Glutamatergic neuron (in vitro differentiated cells): Measurements from ENCODE around the gene CLCNKA. TPM values are rescaled to one million over a fixed set of nuclear protein-coding genes. Genes with fewer than 3 reads are reported as not detected.

Experiments
- DNase-seq: peaks from one replicate; pipeline ENCODE4 v3.0.0; 2022
- H3K27ac Mint-ChIP-seq: one replicate; pipeline ENCODE4 v1.8.0; 2020; ENCODE audit warnings: mild to moderate bottlenecking, mixed read lengths, inconsistent platforms; ENCODE audit not compliant: unreplicated experiment
- H3K27me3 Mint-ChIP-seq: one replicate; pipeline ENCODE4 v1.8.0; 2020; ENCODE audit warnings: mild to moderate bottlenecking, moderate library complexity, mixed read lengths, inconsistent platforms; ENCODE audit not compliant: unreplicated experiment
- H3K36me3 Mint-ChIP-seq: one replicate; pipeline ENCODE4 v1.8.0; 2020; ENCODE audit warnings: mild to moderate bottlenecking, mixed read lengths, inconsistent platforms; ENCODE audit not compliant: unreplicated experiment
- H3K4me1 Mint-ChIP-seq: one replicate; pipeline ENCODE4 v1.8.0; 2020; ENCODE audit warnings: mild to moderate bottlenecking, low read depth, mixed read lengths, inconsistent platforms; ENCODE audit not compliant: unreplicated experiment
- H3K4me3 Mint-ChIP-seq: one replicate; pipeline ENCODE4 v1.8.0; 2020; ENCODE audit warnings: mild to moderate bottlenecking, mixed read lengths, inconsistent platforms; ENCODE audit not compliant: unreplicated experiment
- H3K9me3 Mint-ChIP-seq: one replicate; pipeline ENCODE4 v1.8.0; 2020; ENCODE audit warnings: mild to moderate bottlenecking, moderate library complexity, mixed read lengths, inconsistent platforms; ENCODE audit not compliant: unreplicated experiment
- total RNA-seq: library from RNA; stranded (reverse); fragmentation: NEBNext Ultra II Directional; extraction: Animal tissue kit (Norgen Biotek cat#: 25700); gene quantifications from one replicate; pipeline ENCODE4 v1.2.1, GENCODE V29; 2021; ENCODE audit not compliant: unreplicated experiment
- TF ChIP-seq, protein P1 (sequence below): fragments of 200-600 bp; sonication (generic); IDR thresholded peaks from one replicate; pipeline ENCODE4 v1.5.0; 2021; ENCODE audit not compliant: partially characterized antibody, unreplicated experiment

Gene CLCNKA
- total RNA-seq, 1 donor from 2014 or later = 0.34 TPM

DNA sequence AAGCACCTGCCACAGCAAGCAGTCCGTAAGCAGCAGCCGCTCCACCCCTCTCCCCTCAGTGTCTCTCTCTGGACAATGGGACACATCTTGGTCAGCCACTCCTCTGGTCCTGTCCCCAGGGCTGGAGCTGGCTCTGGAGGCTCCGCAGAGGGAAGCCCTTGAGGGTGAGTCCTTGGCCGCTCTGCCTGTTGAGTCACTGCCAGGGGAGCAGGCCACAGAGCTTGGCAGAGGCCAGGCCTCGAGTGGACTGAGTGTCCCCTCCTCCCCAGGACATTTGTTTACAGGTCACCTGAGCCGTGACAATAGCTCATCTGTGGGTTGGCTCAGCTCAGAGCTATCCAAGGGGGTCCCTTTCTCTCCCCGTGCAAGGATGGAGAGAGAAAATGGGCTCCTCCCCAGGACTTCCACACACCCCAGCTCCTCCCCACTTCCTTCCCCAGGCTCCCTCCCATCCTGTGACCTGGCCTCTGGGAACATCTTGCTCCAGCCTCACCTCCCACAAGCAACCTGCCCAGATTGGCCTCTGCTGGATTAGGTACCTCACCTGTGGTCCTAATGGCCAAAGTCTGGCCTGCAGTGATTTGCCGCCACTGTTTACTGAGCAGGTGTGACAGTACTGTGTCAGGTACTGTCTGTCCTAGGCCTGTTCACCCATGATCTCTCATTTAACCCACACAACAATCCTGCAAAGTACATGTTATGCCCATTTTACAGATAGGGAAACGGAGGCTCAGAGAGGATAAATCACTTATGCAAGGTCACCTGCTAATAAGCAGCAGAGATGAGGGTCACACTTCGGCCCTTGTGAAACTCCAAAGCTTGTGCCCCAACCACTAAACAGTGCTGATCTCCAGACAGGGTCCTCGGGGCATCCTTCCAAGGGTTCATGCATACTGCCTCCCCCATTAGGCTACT lies 46.8 kb downstream of the CLCNKA start:
- Mint-ChIP-seq H3K27me3 (peaks cover 12% of the 10 kb centered on the region), H3K4me3 (no peak overlapping the region), H3K36me3 (no peaks in the 10 kb centered on the region), H3K4me1 (peaks cover 19% of the 10 kb centered on the region), H3K9me3 (peaks cover 7% of the 10 kb centered on the region), H3K27ac (no peak overlapping the region)
- no peak for DNase-seq
- TF ChIP-seq, protein P1, sequence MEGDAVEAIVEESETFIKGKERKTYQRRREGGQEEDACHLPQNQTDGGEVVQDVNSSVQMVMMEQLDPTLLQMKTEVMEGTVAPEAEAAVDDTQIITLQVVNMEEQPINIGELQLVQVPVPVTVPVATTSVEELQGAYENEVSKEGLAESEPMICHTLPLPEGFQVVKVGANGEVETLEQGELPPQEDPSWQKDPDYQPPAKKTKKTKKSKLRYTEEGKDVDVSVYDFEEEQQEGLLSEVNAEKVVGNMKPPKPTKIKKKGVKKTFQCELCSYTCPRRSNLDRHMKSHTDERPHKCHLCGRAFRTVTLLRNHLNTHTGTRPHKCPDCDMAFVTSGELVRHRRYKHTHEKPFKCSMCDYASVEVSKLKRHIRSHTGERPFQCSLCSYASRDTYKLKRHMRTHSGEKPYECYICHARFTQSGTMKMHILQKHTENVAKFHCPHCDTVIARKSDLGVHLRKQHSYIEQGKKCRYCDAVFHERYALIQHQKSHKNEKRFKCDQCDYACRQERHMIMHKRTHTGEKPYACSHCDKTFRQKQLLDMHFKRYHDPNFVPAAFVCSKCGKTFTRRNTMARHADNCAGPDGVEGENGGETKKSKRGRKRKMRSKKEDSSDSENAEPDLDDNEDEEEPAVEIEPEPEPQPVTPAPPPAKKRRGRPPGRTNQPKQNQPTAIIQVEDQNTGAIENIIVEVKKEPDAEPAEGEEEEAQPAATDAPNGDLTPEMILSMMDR = no peak

DNA sequence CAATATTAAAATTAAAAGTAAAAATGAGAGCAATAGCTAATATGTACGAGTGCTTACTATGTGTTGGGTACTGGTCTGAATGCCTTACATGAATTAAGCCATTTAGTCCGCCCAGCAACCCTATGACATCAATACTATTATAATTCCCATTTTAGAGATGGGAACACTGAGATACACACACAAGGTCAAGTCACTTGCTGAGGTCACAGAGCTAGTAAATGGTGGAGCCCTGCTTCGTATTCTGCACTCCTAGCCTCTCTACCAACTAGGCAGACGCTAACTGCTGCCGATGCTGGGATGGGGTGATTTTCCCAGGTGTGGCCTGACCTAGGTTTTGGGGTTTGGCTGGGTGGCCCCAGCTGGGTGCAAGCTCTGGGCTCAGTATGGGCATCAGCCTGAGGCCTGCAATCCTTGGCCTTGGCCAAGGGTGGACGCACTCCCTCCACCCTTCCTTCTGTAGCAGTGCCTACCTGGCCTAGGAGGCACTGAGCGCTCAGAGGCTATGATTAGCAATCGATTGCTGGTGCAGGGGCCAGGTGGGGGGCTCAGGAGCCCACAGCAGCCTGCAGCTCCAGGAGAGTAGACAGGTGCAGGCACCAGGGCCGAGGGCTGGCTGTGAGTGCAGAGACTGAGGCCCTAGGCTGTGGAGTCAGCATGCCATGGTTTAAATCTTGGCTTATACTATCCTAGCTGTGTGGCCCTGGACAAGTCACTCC lies 49.0 kb downstream of the CLCNKA start:
- Mint-ChIP-seq H3K4me1 (peaks cover 14% of the 10 kb centered on the region), H3K27ac (no peak overlapping the region), H3K27me3 (peaks cover 15% of the 10 kb centered on the region), H3K9me3 (peaks cover 6% of the 10 kb centered on the region), H3K36me3 (no peaks in the 10 kb centered on the region), H3K4me3 (no peak overlapping the region)
- no peak for DNase-seq
- TF ChIP-seq, protein P1 = no peak

DNA sequence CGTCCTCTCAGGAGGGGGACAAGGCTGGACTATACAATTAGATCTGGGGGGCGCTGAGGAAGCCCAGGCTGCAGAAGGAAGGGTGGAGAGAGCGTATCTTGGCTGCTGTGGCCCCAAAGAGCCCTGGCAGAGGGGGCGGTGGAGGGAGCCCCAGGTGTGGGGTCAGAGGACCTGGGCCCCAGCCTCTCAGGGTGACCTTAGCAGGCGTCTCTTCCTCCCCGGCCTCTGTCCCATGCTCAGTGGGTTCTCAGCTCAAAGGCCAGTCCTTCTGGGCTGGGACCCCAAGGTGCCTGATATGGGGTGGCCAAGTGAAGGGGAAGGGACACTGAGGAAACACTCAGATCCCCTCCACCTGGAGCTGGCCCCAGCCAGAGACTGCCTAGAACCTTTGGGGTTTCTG lies 49.8 kb downstream of the CLCNKA start:
- peaks cover 14% of the 10 kb centered on the region for H3K4me1 Mint-ChIP-seq
- no peak overlapping the region for H3K4me3 Mint-ChIP-seq
- H3K36me3 Mint-ChIP-seq = no peaks in the 10 kb centered on the region
- peaks cover 15% of the 10 kb centered on the region for H3K27me3 Mint-ChIP-seq
- TF ChIP-seq, protein P1 = no peak
- peaks cover 6% of the 10 kb centered on the region for H3K9me3 Mint-ChIP-seq
- H3K27ac Mint-ChIP-seq = no peak overlapping the region
- DNase-seq = no peak

GRCh38 chr1:16072095-16072494 lies 50.3 kb downstream of the CLCNKA start:
- H3K9me3 Mint-ChIP-seq = peaks cover 6% of the 10 kb centered on the region
- H3K27me3 Mint-ChIP-seq = peaks cover 15% of the 10 kb centered on the region
- no peak overlapping the region for H3K4me3 Mint-ChIP-seq
- TF ChIP-seq, protein P1 = no peak
- no peak overlapping the region for H3K27ac Mint-ChIP-seq
- no peaks in the 10 kb centered on the region for H3K36me3 Mint-ChIP-seq
- DNase-seq = no peak
- H3K4me1 Mint-ChIP-seq = peaks cover 14% of the 10 kb centered on the region
